IMR-90 (cell line): ENCODE measurements around the gene BTRC.

Source experiments
- CEBPB ChIP-seq: IDR thresholded peaks from 2 replicates; pipeline ENCODE4 v1.6.1; 2012; ENCODE audit warnings: low read depth, low read length, improper control_type of control experiment
- FOS ChIP-seq: fragments of 150-350 bp; IDR thresholded peaks from 2 replicates; pipeline ENCODE4 v1.6.1; 2016; ENCODE audit warnings: low read depth, low read length
- MAZ ChIP-seq: IDR thresholded peaks from 2 replicates; pipeline ENCODE4 v1.6.1; 2012; ENCODE audit warnings: low read depth, mild to moderate bottlenecking, low read length, improper control_type of control experiment, moderate library complexity, borderline replicate concordance
- MXI1 ChIP-seq: IDR thresholded peaks from 2 replicates; pipeline ENCODE4 v1.6.1; 2012; ENCODE audit warnings: low read depth, mild to moderate bottlenecking, low read length, moderate library complexity, borderline replicate concordance
- NFE2L2 ChIP-seq: fragments of 150-350 bp; IDR thresholded peaks from 2 replicates; pipeline ENCODE4 v1.6.1; 2016; ENCODE audit warnings: low read depth, mild to moderate bottlenecking, low read length
- POLR2A ChIP-seq: IDR thresholded peaks from 2 replicates; pipeline ENCODE4 v1.6.1; 2012; ENCODE audit warnings: mild to moderate bottlenecking, low read depth, low read length
- RAD21 ChIP-seq: IDR thresholded peaks from 2 replicates; pipeline ENCODE4 v1.6.1; 2012; ENCODE audit warnings: low read length, improper control_type of control experiment
- RCOR1 ChIP-seq: IDR thresholded peaks from 2 replicates; pipeline ENCODE4 v1.6.1; 2012; ENCODE audit warnings: mild to moderate bottlenecking, low read length, improper control_type of control experiment; ENCODE audit not compliant: insufficient replicate concordance
- RFX5 ChIP-seq: IDR thresholded peaks from 2 replicates; pipeline ENCODE4 v1.8.0; 2012; ENCODE audit warnings: low read depth, mild to moderate bottlenecking, low read length, moderate library complexity
- SMC3 ChIP-seq: fragments of 150-350 bp; IDR thresholded peaks from 2 replicates; pipeline ENCODE4 v1.6.1; 2016; ENCODE audit warnings: low read depth, mild to moderate bottlenecking, antibody characterized with exemption, low read length, moderate library complexity
- TF ChIP-seq, protein P1 (sequence below): conservative IDR thresholded peaks from 2 replicates; pipeline ENCODE4 v1.5.1; 2012; ENCODE audit warnings: mild to moderate bottlenecking, low read depth, low read length, improper control_type of control experiment

DNA sequence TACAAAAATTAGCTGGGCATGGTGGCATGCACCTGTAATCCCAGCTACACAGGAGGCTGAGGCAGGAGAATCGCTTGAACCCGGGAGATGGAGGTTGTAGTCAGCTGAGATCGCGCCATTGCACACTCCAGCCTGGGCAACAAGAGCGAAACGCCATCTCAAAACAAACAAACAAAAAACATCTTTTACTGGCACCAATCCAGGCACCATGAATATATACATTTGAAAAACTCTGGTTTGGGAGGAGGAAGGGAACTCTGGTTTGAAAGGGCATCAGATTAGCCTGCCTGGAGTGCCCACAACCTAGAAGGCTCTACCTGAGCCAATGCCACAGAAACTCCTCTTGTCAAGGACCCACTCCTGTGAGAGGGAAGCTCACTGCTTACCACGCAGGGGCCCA lies 218.2 kb downstream of the BTRC start:
- TF ChIP-seq POLR2A (no peak), RFX5 (no peak), SMC3 (no peak), RCOR1 (no peak), NFE2L2 (no peak), MAZ (no peak), CEBPB (no peak), FOS (no peak), MXI1 (no peak), RAD21 (no peak)
- TF ChIP-seq, protein P1, sequence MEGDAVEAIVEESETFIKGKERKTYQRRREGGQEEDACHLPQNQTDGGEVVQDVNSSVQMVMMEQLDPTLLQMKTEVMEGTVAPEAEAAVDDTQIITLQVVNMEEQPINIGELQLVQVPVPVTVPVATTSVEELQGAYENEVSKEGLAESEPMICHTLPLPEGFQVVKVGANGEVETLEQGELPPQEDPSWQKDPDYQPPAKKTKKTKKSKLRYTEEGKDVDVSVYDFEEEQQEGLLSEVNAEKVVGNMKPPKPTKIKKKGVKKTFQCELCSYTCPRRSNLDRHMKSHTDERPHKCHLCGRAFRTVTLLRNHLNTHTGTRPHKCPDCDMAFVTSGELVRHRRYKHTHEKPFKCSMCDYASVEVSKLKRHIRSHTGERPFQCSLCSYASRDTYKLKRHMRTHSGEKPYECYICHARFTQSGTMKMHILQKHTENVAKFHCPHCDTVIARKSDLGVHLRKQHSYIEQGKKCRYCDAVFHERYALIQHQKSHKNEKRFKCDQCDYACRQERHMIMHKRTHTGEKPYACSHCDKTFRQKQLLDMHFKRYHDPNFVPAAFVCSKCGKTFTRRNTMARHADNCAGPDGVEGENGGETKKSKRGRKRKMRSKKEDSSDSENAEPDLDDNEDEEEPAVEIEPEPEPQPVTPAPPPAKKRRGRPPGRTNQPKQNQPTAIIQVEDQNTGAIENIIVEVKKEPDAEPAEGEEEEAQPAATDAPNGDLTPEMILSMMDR = no peak
